K562 (cell line): ENCODE measurements around the gene ADAMTSL3. TPM values are rescaled to one million over a fixed set of nuclear protein-coding genes. Genes with fewer than 3 reads are reported as not detected.

Experiments used
- ARNT ChIP-seq, 2 experiments: fragments of 450-650 bp; IDR thresholded peaks; 2 replicates each; pipeline ENCODE4 v1.6.1; 2016; ENCODE audit warnings: mild to moderate bottlenecking in 1 of 2
- CTCF ChIP-seq, 3 experiments: IDR thresholded peaks in 2 of 3; conservative IDR thresholded peaks in 1 of 3; 2 replicates each; pipeline ENCODE4 v1.5.1; 2011 to 2012; ENCODE audit warnings: low read length in 3 of 3, mild to moderate bottlenecking in 3 of 3, control low read depth in 2 of 3, improper control_type of control experiment in 1 of 3, inconsistent platforms in 1 of 3, low read depth in 1 of 3, mixed read lengths in 1 of 3, moderate library complexity in 1 of 3; ENCODE audit not compliant: insufficient read depth in 2 of 3
- RBM14 ChIP-seq: fragments of 200-400 bp; formaldehyde crosslinking; IDR thresholded peaks from 2 replicates; pipeline ENCODE4 v1.6.1; 2018; ENCODE audit warnings: low read depth, mild to moderate bottlenecking, low read length, moderate library complexity, borderline replicate concordance; ENCODE audit not compliant: insufficient read depth
- ZKSCAN1 ChIP-seq: fragments of 150-350 bp; IDR thresholded peaks from 2 replicates; pipeline ENCODE4 v1.6.1; 2016; ENCODE audit warnings: low read depth, low read length
- ZNF280A ChIP-seq: fragments of 450-650 bp; IDR thresholded peaks from 2 replicates; pipeline ENCODE4 v1.6.1; 2018; ENCODE audit warnings: mild to moderate bottlenecking, low read depth; ENCODE audit not compliant: partially characterized antibody
- ZNF592 ChIP-seq: fragments of 450-650 bp; IDR thresholded peaks from 2 replicates; pipeline ENCODE4 v1.6.1; 2017; ENCODE audit warnings: antibody characterized with exemption, mild to moderate bottlenecking
- polyA plus RNA-seq, 8 experiments: library from polyadenylated mRNA; depleted of rRNA in 4 of 8; stranded (reverse) in 5 of 8; unstranded in 3 of 8; fragments of >200 nt; fragmentation: Nextera tagmentation in 2 of 8; fragmentation: Illumina TruSeq in 1 of 8; extraction: Ambion mirVana in 2 of 8; extraction: Trizol in 1 of 8; gene quantifications; 2 replicates each; pipeline versions ENCODE4 v1.2.1 to v1.2.3, GENCODE V29; 2011 to 2014; ENCODE audit warnings: inconsistent platforms in 1 of 8, missing spikeins in 1 of 8
- total RNA-seq, 7 experiments: library from RNA; depleted of rRNA in 6 of 7; stranded (reverse); fragments of >200 nt in 6 of 7; fragmentation: Illumina TruSeq in 2 of 7; extraction: Trizol in 2 of 7; gene quantifications; 2 replicates each; pipeline versions ENCODE4 v1.2.1 to v1.2.3, GENCODE V29; 2011 to 2021; ENCODE audit warnings: low replicate concordance in 1 of 7

The ADAMTSL3 gene
- total and polyA plus RNA-seq, 9 of the 15 experiments (the other 6 are each of a cell fraction or from before 2014, with no cell fraction given): 0.01 to 0.18 (median 0.07) TPM; not detected in 3

- TF ChIP-seq CTCF (IDR thresholded peaks at IDR 0.05 in 2 of 3, conservative IDR thresholded peaks at IDR 0.05 in 1 of 3; ENCODE audit: insufficient read depth in 2 of 3, low read depth in 1 of 3, low read length in 3 of 3) (no peak), RBM14 (no peak), ZNF592 (no peak), ZKSCAN1 (no peak), ARNT (IDR thresholded peaks at IDR 0.05) (no peak), ZNF280A (no peak)
These were observed 159.8 kb downstream of the ADAMTSL3 start (continued) for GRCh38 chr15:83813682-83814081.
